ENCODE measurements around the gene PSMB1. TPM values are rescaled to one million over a fixed set of nuclear protein-coding genes. Genes with fewer than 3 reads are reported as not detected.

Gene PSMB1
- total RNA-seq: 235 and 407 TPM in 2 replicates

DNA sequence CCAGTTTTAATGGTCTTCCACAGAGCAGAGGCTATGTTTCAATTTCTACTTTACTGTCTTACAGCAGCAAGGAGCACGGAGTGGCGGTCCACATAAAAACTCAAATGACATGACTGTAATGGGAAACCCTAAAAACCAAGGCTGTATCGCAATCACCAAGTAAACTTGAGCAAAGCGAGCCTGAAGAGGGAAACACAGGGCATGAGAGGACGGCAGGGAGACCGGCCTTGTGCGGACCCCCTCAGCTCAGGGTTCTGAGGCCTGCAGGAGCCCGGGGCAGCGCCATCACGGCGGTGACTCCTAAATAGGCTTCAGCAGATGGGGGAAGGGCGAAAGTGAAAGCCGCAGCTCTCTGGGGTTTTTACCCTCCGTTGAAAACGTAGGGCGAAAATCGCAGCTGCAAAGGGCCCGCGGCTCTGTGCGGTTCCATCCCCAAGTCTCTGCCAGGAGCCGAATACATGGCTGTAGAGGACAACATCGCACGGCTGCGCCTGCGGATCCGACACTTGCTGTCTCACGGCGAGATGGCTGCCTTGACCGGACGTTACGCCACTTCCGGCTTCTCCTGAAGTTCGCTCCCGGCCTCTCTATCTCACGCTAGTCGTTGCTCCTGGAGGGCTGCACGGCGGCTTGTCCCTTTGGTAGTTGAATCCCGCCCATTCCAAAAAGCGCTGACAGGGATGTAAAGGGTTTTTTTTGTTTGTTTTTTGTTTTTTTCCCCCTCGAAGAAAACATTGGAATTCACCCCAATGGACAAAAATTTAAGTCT lies at the start of gene PSMB1:
Gene PSMB1 (minus strand): TSS at position 543 of the 769 bp plus-strand sequence. CDS start 65 bp downstream, at position 478.

DNA sequence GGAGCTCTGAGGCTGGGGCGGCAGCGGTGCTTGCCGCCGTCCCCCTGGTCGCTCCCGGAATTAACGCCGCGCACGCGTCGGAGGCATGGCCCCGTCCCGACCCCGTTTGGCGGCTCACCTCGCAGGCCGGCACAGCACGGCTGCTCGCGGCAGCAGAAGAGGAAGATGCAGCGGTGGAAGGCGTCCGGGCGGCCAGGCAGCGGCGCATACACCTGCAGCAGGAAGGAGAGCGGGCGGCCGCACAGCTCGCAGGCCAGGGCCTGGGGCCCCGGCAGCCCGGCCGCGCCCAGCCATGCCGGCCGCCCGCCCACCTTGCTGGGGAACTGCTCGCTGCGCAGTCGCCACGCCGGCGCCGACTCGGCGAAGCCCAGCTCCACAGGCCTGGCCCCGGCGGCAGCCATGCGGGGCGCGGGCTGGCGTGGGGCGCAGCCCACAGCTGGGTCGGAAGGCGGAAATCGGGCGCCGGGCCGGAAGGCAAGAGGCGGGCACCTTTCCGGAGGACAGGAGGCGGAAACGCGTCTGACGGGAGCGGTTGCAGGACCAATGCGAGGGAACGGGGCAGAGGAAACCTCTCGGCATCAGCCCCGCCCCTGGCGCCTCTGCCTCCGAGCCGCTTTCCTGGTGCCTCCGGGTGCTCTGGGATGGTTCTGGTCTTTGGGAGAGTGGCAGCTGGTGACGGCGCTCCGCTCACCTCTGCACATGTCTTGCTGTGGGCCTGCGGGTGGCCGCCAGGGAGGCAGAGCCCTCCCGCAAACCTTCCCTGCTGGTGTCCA lies 31.3 kb upstream of the PSMB1 start, which contains the start of gene PDCD2:
Gene PDCD2 (minus strand): TSS at position 457 of the 773 bp plus-strand sequence. CDS start 56 bp downstream, at position 401.

DNA sequence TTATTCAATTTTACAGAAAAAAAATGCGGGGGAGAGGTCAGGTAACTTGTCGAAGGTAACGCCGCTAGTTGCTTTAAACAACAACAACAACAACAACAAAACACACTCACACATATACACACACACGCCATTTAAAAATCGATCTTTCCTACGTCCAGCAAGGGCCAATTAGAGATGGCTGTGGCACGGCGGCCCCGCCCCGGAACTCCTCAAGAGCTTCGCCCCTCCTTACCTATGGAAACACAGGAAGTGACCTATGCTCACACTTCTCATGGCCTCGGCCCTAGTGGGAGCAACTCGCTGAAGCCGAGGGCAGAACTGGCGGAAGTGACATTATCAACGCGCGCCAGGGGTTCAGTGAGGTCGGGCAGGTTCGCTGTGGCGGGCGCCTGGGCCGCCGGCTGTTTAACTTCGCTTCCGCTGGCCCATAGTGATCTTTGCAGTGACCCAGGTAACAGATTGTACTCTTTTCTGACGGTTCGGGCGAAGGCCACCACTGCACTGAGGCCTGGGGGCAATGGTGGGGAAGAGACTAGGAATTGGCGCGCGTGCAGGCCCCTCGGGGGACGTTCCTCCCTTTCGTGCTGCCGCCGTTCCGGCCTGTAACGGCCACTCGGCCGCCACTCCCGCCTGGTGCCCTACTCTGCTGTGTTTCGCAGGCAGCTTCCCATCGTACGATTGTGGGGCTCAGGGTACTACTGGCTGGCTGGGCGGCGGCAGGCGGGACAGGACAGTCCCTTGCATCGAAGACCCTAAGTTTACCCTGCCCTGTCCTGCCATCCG lies 1.1 kb upstream of the PSMB1 start, which contains the start of gene TBP:
Gene TBP (plus strand): TSS at position 357 of the 783 bp plus-strand sequence. CDS start 2,661 bp downstream, outside the sequence.

Other genes starting within 250 kb of the PSMB1 start
- 12.8 and 17.6 TPM in 2 replicates for gene FAM120B, start 246.5 kb downstream of the PSMB1 start, total RNA-seq
- 12.2 and 15.5 TPM in 2 replicates for gene TBP, start 1.1 kb upstream of the PSMB1 start, total RNA-seq
- gene PDCD2, start 31.3 kb upstream of the PSMB1 start, total RNA-seq: 58.2 and 71.1 TPM in 2 replicates